NCI-H345 treated with DMSO at 0.1 percent for 48 hours (cell line): Measurements from ENCODE around the gene PIGC.

ENCODE experiments used
- DNase-seq: peaks from one replicate; lab custom pipeline; 2025; ENCODE audit not compliant: unreplicated experiment; lab: John Stamatoyannopoulos, UW

Gene PIGC

GRCh38 chr1:172431204-172431603 is 12.7 kb downstream of the PIGC start:
- DNase-seq = no peak

GRCh38 chr1:172430128-172430454 is 13.8 kb downstream of the PIGC start:
- no peak for DNase-seq

GRCh38 chr1:172429331-172430127 is 14.3 kb downstream of the PIGC start:
- DNase-seq = peak; percentile 35

GRCh38 chr1:172427191-172427590 is 16.7 kb downstream of the PIGC start:
- DNase-seq = no peak

GRCh38 chr1:172425339-172425738 is 18.5 kb downstream of the PIGC start:
- DNase-seq = no peak

- DNase-seq = no peak
Observed at GRCh38 chr1:172423336-172423735, 20.5 kb downstream of the PIGC start.

GRCh38 chr1:172421974-172422604 is 21.8 kb downstream of the PIGC start:
- no peak for DNase-seq

- DNase-seq = no peak
Observed at GRCh38 chr1:172420385-172420784, 23.5 kb downstream of the PIGC start, which contains the start of gene C1orf105. Gene C1orf105 (plus strand): TSS chr1:172420685. CDS start chr1:172420886, 201 bp downstream.

GRCh38 chr1:172417557-172417956 is 26.3 kb downstream of the PIGC start:
- no peak for DNase-seq

- DNase-seq = no peak
Observed at GRCh38 chr1:172416496-172417035, 27.3 kb downstream of the PIGC start.

- DNase-seq = no peak
Observed at GRCh38 chr1:172414331-172414730, 29.5 kb downstream of the PIGC start.

- DNase-seq = no peak
Observed at GRCh38 chr1:172411791-172412338, 32.0 kb downstream of the PIGC start.

- no peak for DNase-seq
Observed at GRCh38 chr1:172410027-172410426, 33.8 kb downstream of the PIGC start.

GRCh38 chr1:172408958-172409357 is 34.9 kb downstream of the PIGC start:
- no peak for DNase-seq

GRCh38 chr1:172406968-172407367 is 36.9 kb downstream of the PIGC start:
- DNase-seq = no peak

GRCh38 chr1:172405912-172406311 is 38.0 kb downstream of the PIGC start:
- no peak for DNase-seq

GRCh38 chr1:172404121-172404520 is 39.7 kb downstream of the PIGC start:
- DNase-seq = no peak

GRCh38 chr1:172402878-172403569 is 40.8 kb downstream of the PIGC start:
- DNase-seq = no peak

GRCh38 chr1:172401892-172402291 is 42.0 kb downstream of the PIGC start:
- DNase-seq = no peak

GRCh38 chr1:172401477-172401876 is 42.4 kb downstream of the PIGC start:
- DNase-seq = no peak

GRCh38 chr1:172400722-172401105 is 43.2 kb downstream of the PIGC start:
- DNase-seq = no peak
